Measurements from ENCODE around the gene CLDN12. TPM values are rescaled to one million over a fixed set of nuclear protein-coding genes. Genes with fewer than 3 reads are reported as not detected.

CLDN12 gene
- total and polyA plus RNA-seq, 2 of the 13 experiments (the other 11 are each of a cell fraction or from before 2014, with no cell fraction given): 44.1 to 114 TPM

DNA sequence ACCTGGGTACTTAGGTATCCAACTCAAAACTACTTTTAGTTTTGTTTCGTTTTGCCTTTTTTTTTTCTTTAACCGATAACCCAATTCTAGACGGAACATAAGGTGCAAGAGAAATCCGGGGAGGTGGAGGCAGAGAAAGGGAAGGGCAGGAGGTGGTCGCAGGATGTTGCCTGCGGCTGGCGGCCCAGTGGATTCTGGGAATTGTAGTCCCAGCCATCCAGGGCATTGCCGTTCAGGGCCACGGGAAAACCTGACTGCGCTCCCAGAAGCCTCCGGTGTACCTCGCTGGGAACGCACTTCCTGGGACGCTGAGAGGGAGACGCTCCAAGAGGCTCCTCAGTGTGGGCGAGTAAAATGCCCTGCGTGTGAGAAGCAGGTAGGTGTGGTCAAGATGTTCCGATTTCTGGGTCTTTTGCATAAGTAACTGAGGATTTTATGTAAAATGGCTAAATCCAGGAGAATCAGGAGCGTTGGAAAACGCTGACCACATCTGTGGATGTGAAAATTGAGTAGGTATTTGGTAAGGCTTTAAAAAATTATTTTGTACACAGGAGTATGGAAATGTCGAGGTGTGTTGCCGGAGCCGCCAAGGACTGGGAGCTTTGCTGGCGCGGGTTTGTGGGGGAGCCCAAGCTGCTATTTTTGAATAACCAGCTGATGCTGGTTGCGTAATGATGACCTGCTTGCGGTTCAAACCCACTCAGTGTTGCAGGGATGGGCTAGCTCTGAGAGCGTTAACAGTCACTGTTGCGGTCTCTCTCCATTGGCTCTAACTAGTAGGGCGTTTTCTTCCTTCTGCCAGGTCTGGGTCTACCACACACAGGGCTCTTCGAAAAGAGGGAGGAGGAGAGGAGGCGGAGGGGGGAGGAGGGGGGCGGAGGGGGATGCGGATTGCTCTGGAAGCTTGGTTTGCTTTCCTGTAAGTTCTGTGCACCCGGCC lies at the start of gene CLDN12 (continued):
- TF ChIP-seq, protein P1, sequence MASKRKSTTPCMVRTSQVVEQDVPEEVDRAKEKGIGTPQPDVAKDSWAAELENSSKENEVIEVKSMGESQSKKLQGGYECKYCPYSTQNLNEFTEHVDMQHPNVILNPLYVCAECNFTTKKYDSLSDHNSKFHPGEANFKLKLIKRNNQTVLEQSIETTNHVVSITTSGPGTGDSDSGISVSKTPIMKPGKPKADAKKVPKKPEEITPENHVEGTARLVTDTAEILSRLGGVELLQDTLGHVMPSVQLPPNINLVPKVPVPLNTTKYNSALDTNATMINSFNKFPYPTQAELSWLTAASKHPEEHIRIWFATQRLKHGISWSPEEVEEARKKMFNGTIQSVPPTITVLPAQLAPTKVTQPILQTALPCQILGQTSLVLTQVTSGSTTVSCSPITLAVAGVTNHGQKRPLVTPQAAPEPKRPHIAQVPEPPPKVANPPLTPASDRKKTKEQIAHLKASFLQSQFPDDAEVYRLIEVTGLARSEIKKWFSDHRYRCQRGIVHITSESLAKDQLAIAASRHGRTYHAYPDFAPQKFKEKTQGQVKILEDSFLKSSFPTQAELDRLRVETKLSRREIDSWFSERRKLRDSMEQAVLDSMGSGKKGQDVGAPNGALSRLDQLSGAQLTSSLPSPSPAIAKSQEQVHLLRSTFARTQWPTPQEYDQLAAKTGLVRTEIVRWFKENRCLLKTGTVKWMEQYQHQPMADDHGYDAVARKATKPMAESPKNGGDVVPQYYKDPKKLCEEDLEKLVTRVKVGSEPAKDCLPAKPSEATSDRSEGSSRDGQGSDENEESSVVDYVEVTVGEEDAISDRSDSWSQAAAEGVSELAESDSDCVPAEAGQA (IDR thresholded peaks at IDR 0.05; ENCODE audit: low read depth): peak; percentile 18; the same call in 1 of the 2 replicates
- TF ChIP-seq, protein P1 (CRISPR knock-in tag; IDR thresholded peaks at IDR 0.05; ENCODE audit: borderline replicate concordance): no peak; the same call in 1 of the 2 replicates
- TF ChIP-seq GPN1 (CRISPR knock-in tag; IDR thresholded peaks at IDR 0.05; ENCODE audit: borderline replicate concordance): no peak
- no peak for TF ChIP-seq HNF4A (CRISPR knock-in tag; IDR thresholded peaks at IDR 0.05)
- no peak for TF ChIP-seq ZNF207 (IDR thresholded peaks at IDR 0.05; ENCODE audit: borderline replicate concordance)
- TF ChIP-seq MATR3 (CRISPR knock-in tag; IDR thresholded peaks at IDR 0.05): no peak
- TF ChIP-seq, protein P2, sequence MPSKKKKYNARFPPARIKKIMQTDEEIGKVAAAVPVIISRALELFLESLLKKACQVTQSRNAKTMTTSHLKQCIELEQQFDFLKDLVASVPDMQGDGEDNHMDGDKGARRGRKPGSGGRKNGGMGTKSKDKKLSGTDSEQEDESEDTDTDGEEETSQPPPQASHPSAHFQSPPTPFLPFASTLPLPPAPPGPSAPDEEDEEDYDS (CRISPR knock-in tag; IDR thresholded peaks at IDR 0.05): peak; percentile 62
- no peak for TF ChIP-seq ZNF138 (CRISPR knock-in tag; IDR thresholded peaks at IDR 0.05; ENCODE audit: low read depth)
- TF ChIP-seq ATF7 (IDR thresholded peaks at IDR 0.05): no peak
- TF ChIP-seq ATF7 (CRISPR knock-in tag; IDR thresholded peaks at IDR 0.05): no peak; the same call in 1 of the 2 replicates
- no peak for TF ChIP-seq XBP1 (CRISPR knock-in tag; IDR thresholded peaks at IDR 0.05)
- no peak for TF ChIP-seq SOX13 (IDR thresholded peaks at IDR 0.05)
- no peak; a peak in 2 of 4 replicates for TF ChIP-seq SOX13 (CRISPR knock-in tag; conservative IDR thresholded peaks at IDR 0.05 in 1 of 2, IDR thresholded peaks at IDR 0.05 in 1 of 2)
- TF ChIP-seq, protein P3, sequence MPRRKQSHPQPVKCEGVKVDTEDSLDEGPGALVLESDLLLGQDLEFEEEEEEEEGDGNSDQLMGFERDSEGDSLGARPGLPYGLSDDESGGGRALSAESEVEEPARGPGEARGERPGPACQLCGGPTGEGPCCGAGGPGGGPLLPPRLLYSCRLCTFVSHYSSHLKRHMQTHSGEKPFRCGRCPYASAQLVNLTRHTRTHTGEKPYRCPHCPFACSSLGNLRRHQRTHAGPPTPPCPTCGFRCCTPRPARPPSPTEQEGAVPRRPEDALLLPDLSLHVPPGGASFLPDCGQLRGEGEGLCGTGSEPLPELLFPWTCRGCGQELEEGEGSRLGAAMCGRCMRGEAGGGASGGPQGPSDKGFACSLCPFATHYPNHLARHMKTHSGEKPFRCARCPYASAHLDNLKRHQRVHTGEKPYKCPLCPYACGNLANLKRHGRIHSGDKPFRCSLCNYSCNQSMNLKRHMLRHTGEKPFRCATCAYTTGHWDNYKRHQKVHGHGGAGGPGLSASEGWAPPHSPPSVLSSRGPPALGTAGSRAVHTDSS (CRISPR knock-in tag; conservative IDR thresholded peaks at IDR 0.05): no peak
- TF ChIP-seq ZNF552 (CRISPR knock-in tag; IDR thresholded peaks at IDR 0.05; ENCODE audit: borderline replicate concordance): no peak
- TF ChIP-seq KLF15 (CRISPR knock-in tag; IDR thresholded peaks at IDR 0.05; ENCODE audit: borderline replicate concordance): no peak
- TF ChIP-seq, protein P4, sequence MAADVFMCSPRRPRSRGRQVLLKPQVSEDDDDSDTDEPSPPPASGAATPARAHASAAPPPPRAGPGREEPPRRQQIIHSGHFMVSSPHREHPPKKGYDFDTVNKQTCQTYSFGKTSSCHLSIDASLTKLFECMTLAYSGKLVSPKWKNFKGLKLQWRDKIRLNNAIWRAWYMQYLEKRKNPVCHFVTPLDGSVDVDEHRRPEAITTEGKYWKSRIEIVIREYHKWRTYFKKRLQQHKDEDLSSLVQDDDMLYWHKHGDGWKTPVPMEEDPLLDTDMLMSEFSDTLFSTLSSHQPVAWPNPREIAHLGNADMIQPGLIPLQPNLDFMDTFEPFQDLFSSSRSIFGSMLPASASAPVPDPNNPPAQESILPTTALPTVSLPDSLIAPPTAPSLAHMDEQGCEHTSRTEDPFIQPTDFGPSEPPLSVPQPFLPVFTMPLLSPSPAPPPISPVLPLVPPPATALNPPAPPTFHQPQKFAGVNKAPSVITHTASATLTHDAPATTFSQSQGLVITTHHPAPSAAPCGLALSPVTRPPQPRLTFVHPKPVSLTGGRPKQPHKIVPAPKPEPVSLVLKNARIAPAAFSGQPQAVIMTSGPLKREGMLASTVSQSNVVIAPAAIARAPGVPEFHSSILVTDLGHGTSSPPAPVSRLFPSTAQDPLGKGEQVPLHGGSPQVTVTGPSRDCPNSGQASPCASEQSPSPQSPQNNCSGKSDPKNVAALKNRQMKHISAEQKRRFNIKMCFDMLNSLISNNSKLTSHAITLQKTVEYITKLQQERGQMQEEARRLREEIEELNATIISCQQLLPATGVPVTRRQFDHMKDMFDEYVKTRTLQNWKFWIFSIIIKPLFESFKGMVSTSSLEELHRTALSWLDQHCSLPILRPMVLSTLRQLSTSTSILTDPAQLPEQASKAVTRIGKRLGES (CRISPR knock-in tag; IDR thresholded peaks at IDR 0.05; ENCODE audit: borderline replicate concordance): no peak
- no peak for TF ChIP-seq TEAD2 (CRISPR knock-in tag; IDR thresholded peaks at IDR 0.05)

All from HepG2 (cell line).